Measurements from ENCODE around the gene LSM4.
"Not testable (repeated sequence)": the region's sequence is repeated elsewhere in the genome, so short reads cannot be mapped to it uniquely, and the experiment has no call there.

The LSM4 gene

DNA sequence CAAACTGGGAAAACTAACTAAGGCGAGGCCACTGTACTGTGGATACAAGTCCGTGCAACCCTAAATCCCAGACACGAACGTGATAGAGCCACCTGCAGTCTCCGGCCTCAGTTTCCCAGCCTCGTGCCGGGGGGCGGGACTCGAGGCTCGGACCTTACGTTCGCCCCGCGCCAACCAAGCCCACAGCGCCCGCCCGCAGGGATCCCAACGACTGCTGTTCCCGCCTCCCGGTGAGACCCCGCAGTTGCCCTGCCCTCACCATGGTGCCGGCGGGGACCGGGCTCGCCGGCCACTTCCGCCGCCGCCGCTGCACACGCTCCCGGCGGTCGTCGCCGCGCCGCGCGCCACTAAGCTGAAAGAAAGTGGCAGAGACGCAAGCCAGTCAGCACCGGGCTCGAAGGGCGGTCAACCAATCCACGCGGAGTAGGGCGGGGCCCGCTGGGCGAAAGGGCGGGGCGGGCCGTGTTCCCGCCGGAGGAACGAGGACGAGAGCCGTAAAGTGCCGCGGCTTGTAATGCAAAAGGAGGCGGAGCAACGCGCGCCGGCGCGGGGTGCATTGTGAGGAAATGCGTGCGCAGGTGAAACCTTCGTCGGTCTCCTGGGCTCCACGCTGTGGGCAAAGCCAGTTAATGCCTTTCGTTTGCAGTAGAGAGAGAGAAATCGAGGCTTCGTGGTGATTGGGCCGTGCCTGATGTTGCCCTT lies at the start of gene LSM4:
LSM4 (minus strand) TSS at position 318 of the 702 bp plus-strand sequence; CDS start at position 262, 56 bp downstream.
- Histone ChIP-seq H3K4me1 (ENCODE audit: control insufficient read depth, insufficient read depth, low read length) (peaks cover 15% of the 10 kb centered on the region), H3K4me3 (ENCODE audit: low read length) (peak within 1 kb of the TSS; percentile 77), H3K36me3 (ENCODE audit: control insufficient read depth, insufficient read depth, low read length) (no peaks in the 10 kb centered on the region)

GRCh38 chr19:18368504-18369222 lies 45.8 kb upstream of the LSM4 start:
- Histone ChIP-seq H3K4me1 (ENCODE audit: control insufficient read depth, insufficient read depth, low read length) (peaks cover 4% of the 10 kb centered on the region), H3K4me3 (ENCODE audit: low read length) (no peak overlapping the region), H3K36me3 (ENCODE audit: control insufficient read depth, insufficient read depth, low read length) (no peaks in the 10 kb centered on the region), H3K9ac (ENCODE audit: low read length) (no peak overlapping the region), H3K27me3 (ENCODE audit: control insufficient read depth, insufficient read depth, low read length) (no peaks in the 10 kb centered on the region), H3K27ac (ENCODE audit: low read depth, low read length) (no peak overlapping the region)

More for the DNA sequence above, at the start of gene LSM4:
- Histone ChIP-seq H3K9ac (ENCODE audit: low read length) (peak within 1 kb of the TSS; percentile 79), H3K27me3 (ENCODE audit: control insufficient read depth, insufficient read depth, low read length) (no peaks in the 10 kb centered on the region), H3K27ac (ENCODE audit: low read depth, low read length) (peak within 1 kb of the TSS; percentile 95)

DNA sequence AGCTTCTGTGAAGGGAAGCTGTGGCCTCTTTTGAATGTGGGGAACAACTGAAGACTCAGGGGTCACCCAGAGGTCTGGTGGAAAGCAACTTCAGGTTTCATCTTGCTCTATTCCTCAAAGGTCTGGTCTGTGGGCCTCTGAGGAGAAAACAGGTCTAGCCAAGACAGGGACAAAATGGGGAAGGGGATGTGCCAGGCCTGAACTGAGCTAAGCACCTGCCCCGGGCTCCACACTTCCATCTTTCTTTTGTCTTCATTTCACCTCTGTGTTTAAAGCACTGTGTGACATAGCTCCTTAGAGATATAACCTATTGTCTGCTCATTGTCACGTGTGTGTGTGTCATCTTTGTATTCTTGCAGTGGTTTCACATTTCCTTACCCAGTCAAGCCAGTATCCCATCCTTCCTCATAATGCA lies 43.2 kb upstream of the LSM4 start:
- no peaks in the 10 kb centered on the region for H3K27me3 ChIP-seq (ENCODE audit: control insufficient read depth, insufficient read depth, low read length)
- peaks cover 4% of the 10 kb centered on the region for H3K4me1 ChIP-seq (ENCODE audit: control insufficient read depth, insufficient read depth, low read length)
- H3K36me3 ChIP-seq (ENCODE audit: control insufficient read depth, insufficient read depth, low read length) = peaks cover 5% of the 10 kb centered on the region
- no peak overlapping the region for H3K9ac ChIP-seq (ENCODE audit: low read length)
- H3K27ac ChIP-seq (ENCODE audit: low read depth, low read length) = no peak overlapping the region
- no peak overlapping the region for H3K4me3 ChIP-seq (ENCODE audit: low read length)

DNA sequence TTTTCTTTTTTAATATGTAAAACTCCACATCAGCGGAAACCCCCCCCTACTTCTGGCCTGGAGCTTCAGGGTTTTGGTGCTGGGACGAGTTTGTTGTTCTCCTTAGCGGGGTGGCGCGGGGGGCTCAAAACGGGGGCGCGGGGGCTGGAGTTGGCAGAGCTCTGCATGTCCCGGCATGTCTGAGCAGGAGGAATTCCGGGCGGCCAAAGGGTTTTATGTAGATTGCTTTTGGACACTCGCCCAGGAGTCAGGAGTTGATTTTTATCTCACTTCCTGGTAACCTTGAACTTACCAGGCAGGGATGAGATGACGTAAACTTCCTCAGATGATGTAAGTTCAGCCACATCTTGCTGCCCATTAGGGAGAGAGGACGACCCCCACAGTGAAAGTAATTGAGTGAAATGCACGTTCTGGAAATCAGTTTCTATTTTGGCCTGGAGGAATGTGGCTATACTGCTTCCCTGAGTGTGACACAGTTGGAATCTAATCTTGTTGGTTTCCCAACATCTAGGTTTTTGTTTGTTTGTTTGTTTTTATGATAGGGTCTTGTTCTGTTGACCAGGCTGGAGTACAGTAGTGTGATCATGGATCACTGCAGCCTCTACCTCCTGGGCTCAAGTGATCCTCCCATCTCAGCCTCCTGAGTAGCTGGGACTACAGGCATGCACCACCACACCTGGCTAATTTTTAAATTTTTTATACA lies 42.1 kb upstream of the LSM4 start:
- Histone ChIP-seq H3K27ac (ENCODE audit: low read depth, low read length) (peak overlapping the region; percentile 56), H3K4me3 (ENCODE audit: low read length) (no peak overlapping the region), H3K9ac (ENCODE audit: low read length) (no peak overlapping the region), H3K27me3 (ENCODE audit: control insufficient read depth, insufficient read depth, low read length) (no peaks in the 10 kb centered on the region), H3K36me3 (ENCODE audit: control insufficient read depth, insufficient read depth, low read length) (peaks cover 5% of the 10 kb centered on the region), H3K4me1 (ENCODE audit: control insufficient read depth, insufficient read depth, low read length) (peaks cover 4% of the 10 kb centered on the region)

GRCh38 chr19:18364277-18364825 lies 41.5 kb upstream of the LSM4 start:
- peak overlapping the region; percentile 56 for H3K27ac ChIP-seq (ENCODE audit: low read depth, low read length)
- not testable (repeated sequence) for H3K4me3 ChIP-seq (ENCODE audit: low read length); H3K27me3 ChIP-seq (ENCODE audit: control insufficient read depth, insufficient read depth, low read length); H3K36me3 ChIP-seq (ENCODE audit: control insufficient read depth, insufficient read depth, low read length); H3K4me1 ChIP-seq (ENCODE audit: control insufficient read depth, insufficient read depth, low read length); H3K9ac ChIP-seq (ENCODE audit: low read length)

- no peak overlapping the region for H3K27ac ChIP-seq (ENCODE audit: low read depth, low read length)
- peaks cover 4% of the 10 kb centered on the region for H3K4me1 ChIP-seq (ENCODE audit: control insufficient read depth, insufficient read depth, low read length)
- H3K36me3 ChIP-seq (ENCODE audit: control insufficient read depth, insufficient read depth, low read length) = peaks cover 12% of the 10 kb centered on the region
- H3K27me3 ChIP-seq (ENCODE audit: control insufficient read depth, insufficient read depth, low read length) = no peaks in the 10 kb centered on the region
- H3K9ac ChIP-seq (ENCODE audit: low read length) = no peak overlapping the region
- H3K4me3 ChIP-seq (ENCODE audit: low read length) = no peak overlapping the region
These were observed 40.9 kb upstream of the LSM4 start for GRCh38 chr19:18363787-18364186.

DNA sequence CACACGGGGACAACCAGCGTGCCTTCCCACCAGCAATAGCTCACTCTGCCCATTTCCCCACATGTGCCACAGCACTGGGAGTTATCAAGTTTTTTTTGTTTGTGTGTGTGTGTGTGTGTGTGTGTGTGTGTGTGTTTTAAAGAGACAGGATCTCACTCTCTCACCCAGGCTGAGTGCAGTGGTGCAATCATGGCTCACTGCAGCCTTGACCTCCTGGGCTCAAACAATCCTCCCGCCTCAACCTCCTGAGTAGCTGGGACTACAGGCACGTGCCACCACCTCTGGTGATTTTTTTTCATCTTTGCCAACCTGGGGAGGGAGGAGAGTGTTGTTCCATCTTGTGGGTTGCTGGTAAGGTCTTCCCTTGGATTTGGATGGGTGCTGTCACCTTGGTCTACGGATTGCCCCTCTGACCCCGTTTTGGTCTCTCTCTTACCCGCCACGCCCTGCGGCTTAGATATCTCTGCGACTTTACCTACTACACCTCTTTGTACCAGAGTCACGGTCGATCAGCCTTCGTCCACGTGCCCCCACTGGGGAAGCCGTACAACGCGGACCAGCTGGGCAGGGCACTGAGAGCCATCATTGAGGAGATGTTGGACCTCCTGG lies 40.2 kb upstream of the LSM4 start:
- Histone ChIP-seq H3K36me3 (ENCODE audit: control insufficient read depth, insufficient read depth, low read length) (peaks cover 12% of the 10 kb centered on the region), H3K27me3 (ENCODE audit: control insufficient read depth, insufficient read depth, low read length) (no peaks in the 10 kb centered on the region), H3K27ac (ENCODE audit: low read depth, low read length) (no peak overlapping the region), H3K4me3 (ENCODE audit: low read length) (no peak overlapping the region), H3K4me1 (ENCODE audit: control insufficient read depth, insufficient read depth, low read length) (peaks cover 4% of the 10 kb centered on the region), H3K9ac (ENCODE audit: low read length) (no peak overlapping the region)

- no peak overlapping the region for H3K9ac ChIP-seq (ENCODE audit: low read length)
- peaks cover 4% of the 10 kb centered on the region for H3K4me1 ChIP-seq (ENCODE audit: control insufficient read depth, insufficient read depth, low read length)
- H3K4me3 ChIP-seq (ENCODE audit: low read length) = no peak overlapping the region
- no peak overlapping the region for H3K27ac ChIP-seq (ENCODE audit: low read depth, low read length)
- H3K36me3 ChIP-seq (ENCODE audit: control insufficient read depth, insufficient read depth, low read length) = peaks cover 24% of the 10 kb centered on the region
- H3K27me3 ChIP-seq (ENCODE audit: control insufficient read depth, insufficient read depth, low read length) = no peaks in the 10 kb centered on the region
These were observed 38.8 kb upstream of the LSM4 start for GRCh38 chr19:18361646-18362045.

- H3K27me3 ChIP-seq (ENCODE audit: control insufficient read depth, insufficient read depth, low read length) = no peaks in the 10 kb centered on the region
- H3K27ac ChIP-seq (ENCODE audit: low read depth, low read length) = no peak overlapping the region
- H3K9ac ChIP-seq (ENCODE audit: low read length) = no peak overlapping the region
- no peak overlapping the region for H3K4me3 ChIP-seq (ENCODE audit: low read length)
- H3K4me1 ChIP-seq (ENCODE audit: control insufficient read depth, insufficient read depth, low read length) = no peaks in the 10 kb centered on the region
- H3K36me3 ChIP-seq (ENCODE audit: control insufficient read depth, insufficient read depth, low read length) = peaks cover 28% of the 10 kb centered on the region
These were observed 34.2 kb upstream of the LSM4 start for GRCh38 chr19:18357041-18357440.

DNA sequence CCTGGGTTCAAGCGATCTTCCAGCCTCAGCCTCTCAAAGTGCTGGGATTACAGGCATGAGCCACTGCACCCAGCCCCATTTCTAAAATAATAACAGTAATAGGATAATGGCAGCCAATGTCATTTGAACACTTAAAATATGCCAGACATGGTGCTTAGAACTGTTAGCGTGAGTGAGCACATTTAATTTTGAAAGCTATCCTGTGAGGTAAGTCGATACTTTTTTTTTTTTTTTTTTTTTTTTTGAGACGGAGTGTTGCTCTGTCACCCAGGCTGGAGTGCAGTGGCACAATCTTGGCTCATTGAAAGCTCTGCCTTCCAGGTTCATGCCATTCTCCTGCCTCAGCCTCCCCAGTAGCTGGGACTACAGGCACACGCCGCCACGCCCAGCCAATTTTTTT lies 31.9 kb upstream of the LSM4 start:
- H3K4me3 ChIP-seq (ENCODE audit: low read length); H3K27me3 ChIP-seq (ENCODE audit: control insufficient read depth, insufficient read depth, low read length); H3K27ac ChIP-seq (ENCODE audit: low read depth, low read length); H3K4me1 ChIP-seq (ENCODE audit: control insufficient read depth, insufficient read depth, low read length); H3K9ac ChIP-seq (ENCODE audit: low read length): not testable (repeated sequence)
- H3K36me3 ChIP-seq (ENCODE audit: control insufficient read depth, insufficient read depth, low read length) = peaks cover 21% of the 10 kb centered on the region

DNA sequence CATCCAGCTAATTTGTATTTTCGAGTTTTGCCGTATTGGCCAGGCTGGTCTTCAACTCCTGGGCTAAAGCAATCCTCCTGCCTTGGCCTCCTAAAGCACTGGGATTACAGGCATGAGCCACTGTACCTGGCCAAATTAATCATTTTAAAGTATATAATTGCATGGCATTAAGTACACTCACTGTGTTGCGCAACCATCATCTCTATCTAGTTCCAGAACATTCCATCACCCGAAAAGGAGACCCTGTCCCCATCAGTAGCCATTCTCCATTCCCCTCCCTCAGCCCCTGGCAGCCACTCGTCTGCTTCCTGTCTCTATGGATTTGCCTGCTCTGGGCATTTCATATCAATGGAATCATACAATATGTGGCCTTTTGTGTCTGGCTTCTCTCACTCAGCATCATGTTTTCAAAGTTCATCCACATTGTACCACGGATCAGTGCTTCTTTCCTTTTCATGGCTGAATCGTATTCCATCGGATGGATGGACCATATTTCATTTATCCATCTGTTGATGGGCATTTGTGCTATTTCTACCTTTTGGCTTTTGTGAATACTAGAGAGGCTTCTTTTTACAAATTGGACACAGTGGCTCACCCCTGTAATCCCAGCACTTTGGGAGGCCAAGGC lies 30.6 kb upstream of the LSM4 start:
- Histone ChIP-seq H3K4me1 (ENCODE audit: control insufficient read depth, insufficient read depth, low read length) (no peaks in the 10 kb centered on the region), H3K4me3 (ENCODE audit: low read length) (no peak overlapping the region), H3K27me3 (ENCODE audit: control insufficient read depth, insufficient read depth, low read length) (no peaks in the 10 kb centered on the region), H3K27ac (ENCODE audit: low read depth, low read length) (no peak overlapping the region), H3K9ac (ENCODE audit: low read length) (no peak overlapping the region), H3K36me3 (ENCODE audit: control insufficient read depth, insufficient read depth, low read length) (peaks cover 15% of the 10 kb centered on the region)

GRCh38 chr19:18351544-18351943 lies 28.7 kb upstream of the LSM4 start:
- Histone ChIP-seq H3K27ac (ENCODE audit: low read depth, low read length) (no peak overlapping the region), H3K36me3 (ENCODE audit: control insufficient read depth, insufficient read depth, low read length) (peaks cover 2% of the 10 kb centered on the region), H3K4me3 (ENCODE audit: low read length) (no peak overlapping the region), H3K27me3 (ENCODE audit: control insufficient read depth, insufficient read depth, low read length) (no peaks in the 10 kb centered on the region), H3K9ac (ENCODE audit: low read length) (no peak overlapping the region), H3K4me1 (ENCODE audit: control insufficient read depth, insufficient read depth, low read length) (no peaks in the 10 kb centered on the region)

All from rectal smooth muscle tissue (tissue), 1 donor.